ENCODE measurements around the gene OBSL1.

OBSL1 gene

GRCh38 chr2:219571311-219572236, at the start of gene OBSL1:
OBSL1 (minus strand) TSS chr2:219571539; CDS start chr2:219571232, 307 bp downstream.
- peak; percentile 36 for DNase-seq

DNA sequence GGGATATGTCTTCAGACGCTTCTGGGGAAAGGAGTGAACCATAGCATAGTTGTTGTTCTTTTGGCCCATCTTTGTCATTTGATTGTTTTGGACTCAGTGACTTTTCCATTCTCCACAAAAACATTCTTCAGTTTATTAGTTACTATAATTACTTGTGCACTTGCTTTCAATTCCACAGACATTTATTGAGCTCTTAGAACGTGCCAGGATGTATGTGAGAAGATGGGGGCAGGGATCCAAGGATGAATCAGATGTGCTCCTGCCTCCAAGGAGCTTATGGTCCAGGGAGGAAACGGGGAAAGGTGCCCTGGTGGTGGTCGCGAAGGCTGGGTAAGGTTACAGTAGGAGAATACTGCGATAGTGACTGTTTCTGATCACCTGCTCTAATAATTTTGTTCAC, 49.2 kb upstream of the OBSL1 start:
- DNase-seq = no peak

GRCh38 chr2:219619235-219619634, 47.9 kb upstream of the OBSL1 start:
- no peak for DNase-seq

DNA sequence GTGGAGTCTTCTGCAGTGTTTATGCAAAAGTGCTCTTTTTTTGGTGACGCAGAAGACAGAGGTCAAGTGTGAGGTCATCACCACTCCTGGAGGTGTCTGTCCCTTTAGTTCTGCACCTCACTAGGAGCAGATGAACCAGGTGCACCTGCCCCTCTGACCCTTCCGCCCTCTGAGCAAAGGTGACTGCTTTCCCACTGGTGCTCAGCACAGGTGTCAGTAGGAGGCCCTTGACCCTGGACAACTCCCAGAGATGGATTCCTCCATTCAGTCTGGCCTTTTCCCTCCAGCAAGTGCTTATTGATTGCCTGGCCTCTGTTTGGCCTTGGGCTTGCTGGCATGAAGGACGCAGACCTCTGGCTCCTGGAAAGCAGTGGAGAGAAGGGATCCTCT, 47.4 kb upstream of the OBSL1 start:
- no peak for DNase-seq

GRCh38 chr2:219616550-219616949, 45.2 kb upstream of the OBSL1 start:
- no peak for DNase-seq

DNA sequence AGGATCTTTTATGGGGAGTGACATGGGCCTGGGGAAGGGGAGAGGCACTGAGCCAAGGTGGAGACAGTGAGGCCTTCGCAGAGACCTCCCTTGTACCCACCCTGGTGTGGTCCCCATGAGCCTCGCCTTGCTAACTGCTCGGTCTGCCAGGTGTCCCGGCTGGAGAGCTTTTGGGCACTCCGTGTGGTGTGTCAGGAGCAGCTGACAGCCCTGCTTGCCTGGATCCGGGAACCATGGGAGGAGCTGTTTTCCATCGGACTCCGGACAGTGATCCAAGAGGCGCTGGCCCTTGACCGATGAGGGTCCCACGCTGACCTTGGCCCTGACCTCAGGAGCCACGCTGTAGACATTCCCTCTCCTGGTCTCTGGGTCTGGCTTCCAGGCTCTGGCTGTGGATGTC, 44.6 kb upstream of the OBSL1 start:
- DNase-seq = no peak

- no peak for DNase-seq
Observed at GRCh38 chr2:219615036-219615435, 43.7 kb upstream of the OBSL1 start.

DNA sequence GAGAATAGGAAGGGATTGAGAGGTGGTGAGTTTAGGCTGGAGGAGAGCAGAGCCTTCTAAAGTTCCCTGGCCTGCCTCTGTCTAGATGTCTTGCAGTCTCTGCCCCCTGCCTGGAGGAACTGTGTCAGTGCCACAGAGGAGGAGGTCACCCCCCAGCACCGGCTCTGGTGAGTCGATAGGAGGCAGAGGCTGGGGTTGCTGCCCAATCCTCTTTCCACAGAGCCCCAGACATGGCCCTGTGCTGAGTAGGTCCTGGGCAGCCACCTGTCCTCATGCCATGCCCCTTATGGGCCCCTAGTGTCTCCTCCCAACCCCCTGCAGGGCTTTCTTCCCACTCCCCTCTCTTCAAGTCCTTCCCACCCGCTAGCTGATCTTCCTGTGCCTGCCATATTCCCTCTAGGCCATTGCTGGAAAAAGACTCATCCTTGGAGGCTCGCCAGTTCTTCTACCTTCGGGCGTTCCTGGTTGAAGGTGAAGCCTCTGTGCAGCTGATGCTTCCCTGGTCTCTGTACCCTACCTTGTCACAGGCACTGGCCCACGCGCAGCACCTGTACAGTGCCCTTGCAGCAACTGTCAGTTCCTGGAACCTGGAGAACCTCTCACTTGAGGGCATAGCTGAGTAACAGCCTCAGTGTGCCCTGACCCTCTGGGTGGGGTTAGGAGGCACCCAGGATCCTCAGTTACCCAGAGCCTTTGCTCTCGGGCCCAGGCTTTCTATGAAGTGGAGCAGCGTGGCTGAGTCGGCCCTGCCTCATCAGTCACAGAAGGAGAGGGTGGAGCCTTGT, 42.9 kb upstream of the OBSL1 start:
- DNase-seq = no peak

GRCh38 chr2:219613461-219614070, 42.2 kb upstream of the OBSL1 start:
- DNase-seq = no peak

- DNase-seq = no peak
Observed at GRCh38 chr2:219612577-219613286, 41.4 kb upstream of the OBSL1 start.

GRCh38 chr2:219611866-219612576, 40.7 kb upstream of the OBSL1 start:
- DNase-seq = no peak

GRCh38 chr2:219611306-219611705, 40.0 kb upstream of the OBSL1 start:
- no peak for DNase-seq

DNA sequence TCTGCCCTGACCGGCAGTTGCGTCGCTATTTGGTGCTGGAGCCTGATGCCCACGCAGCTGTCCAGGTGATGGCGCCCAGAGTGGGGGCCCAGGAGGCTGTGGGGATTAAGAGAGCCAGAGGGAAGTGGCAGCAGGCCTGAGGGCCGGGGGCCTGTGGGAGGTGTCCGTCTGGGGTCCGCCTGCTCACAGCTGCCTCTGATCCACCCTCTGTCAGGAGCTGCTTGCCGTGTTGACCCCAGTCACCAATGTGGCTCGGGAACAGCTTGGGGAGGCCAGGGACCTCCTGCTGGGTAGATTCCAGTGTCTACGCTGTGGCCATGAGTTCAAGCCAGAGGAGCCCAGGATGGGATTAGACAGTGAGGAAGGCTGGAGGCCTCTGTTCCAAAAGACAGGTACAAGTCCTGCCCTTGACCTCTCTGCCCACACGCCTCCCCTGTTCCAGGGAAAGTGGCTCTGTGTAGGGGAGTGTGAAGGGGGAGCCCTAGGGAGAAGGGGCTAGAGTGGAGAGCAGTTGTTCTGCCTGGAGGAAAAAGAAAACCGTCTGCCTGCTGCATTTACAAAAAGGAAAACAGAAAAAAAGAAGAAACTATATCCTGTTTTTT, 37.9 kb upstream of the OBSL1 start:
- DNase-seq = no peak

- DNase-seq = no peak
Observed at GRCh38 chr2:219608399-219608964, 37.1 kb upstream of the OBSL1 start.

DNA sequence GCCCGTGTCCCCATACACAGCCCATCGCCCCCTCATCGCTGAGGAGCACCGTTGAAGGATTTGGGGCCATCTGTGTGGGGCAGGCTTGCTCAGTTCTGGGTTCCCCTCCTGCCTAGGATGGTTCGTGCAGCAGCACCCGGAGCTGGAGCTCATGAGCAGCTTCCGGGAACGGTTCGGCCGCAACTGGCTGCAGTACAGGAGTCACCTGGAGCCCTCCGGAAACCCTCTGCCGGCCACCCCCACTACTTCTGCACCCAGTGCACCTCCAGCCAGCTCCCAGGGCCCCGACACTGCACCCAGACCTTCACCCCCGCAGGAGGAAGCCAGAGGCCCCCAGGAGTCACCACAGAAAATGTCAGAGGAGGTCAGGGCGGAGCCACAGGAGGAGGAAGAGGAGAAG, 36.6 kb upstream of the OBSL1 start:
- no peak for DNase-seq

DNA sequence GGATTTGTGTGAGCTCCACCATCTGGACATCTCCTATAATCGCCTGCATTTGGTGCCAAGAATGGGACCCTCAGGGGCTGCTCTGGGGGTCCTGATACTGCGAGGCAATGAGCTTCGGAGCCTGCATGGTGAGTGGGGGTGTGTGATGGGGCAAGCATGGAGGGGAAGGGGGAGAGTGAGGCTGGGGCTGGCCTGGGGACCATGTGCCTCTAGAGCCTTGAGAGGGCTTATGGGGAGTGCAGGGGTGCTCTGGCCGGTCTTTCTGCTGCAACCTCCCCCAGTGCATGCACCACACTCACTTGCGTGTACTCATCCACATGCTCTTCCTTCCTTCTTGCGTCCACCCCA, 34.2 kb upstream of the OBSL1 start:
- DNase-seq = no peak

GRCh38 chr2:219603771-219604170, 32.4 kb upstream of the OBSL1 start:
- DNase-seq = no peak

DNA sequence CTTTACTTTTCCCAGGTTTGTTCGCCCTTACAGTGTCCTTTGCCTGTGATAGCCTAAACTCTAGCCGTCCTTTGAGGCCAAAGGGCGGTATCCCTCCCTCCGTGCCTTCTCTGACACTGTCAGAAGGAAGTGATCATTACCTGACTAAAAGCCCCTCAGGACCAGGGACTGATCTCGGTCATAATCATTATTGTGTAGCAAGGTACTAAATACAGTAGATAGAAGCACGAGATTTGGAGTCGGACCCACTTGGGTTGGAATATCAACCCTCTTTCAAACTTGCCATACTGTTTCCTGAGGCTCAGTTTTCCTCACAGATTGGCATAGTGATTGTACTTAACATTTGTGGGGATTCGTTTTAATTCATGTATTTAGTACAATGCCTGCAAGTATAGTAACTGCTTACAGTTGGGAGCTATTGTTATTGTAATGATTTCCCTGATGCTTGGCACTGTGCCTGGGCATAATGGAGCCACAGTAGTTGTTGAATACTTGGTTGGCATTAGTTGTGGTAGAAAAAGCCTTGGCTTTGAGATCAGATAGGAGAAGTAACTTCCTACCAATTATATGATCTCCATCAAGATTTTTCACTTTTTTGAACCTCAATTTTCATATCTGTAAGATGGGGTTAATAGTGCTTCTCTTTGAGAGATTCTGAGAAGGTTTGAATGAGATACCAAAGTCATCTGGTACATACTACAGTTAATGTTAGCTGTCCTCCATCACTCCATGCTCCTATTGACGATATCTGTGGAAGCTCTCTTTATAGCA, 27.2 kb upstream of the OBSL1 start:
- no peak for DNase-seq

GRCh38 chr2:219597552-219598307, 26.4 kb upstream of the OBSL1 start, which contains the start of gene STK11IP:
STK11IP (plus strand) TSS chr2:219597857; CDS start chr2:219598120, 263 bp downstream.
- DNase-seq = peak; percentile 95
